GM21528 (cell line): ENCODE measurements around the gene ANKMY1.
"Not testable (repeated sequence)": the region's sequence is repeated elsewhere in the genome, so short reads cannot be mapped to it uniquely, and the experiment has no call there.

Source experiments
- ATAC-seq: cut with Tn5 transposase; IDR thresholded peaks from one replicate; pipeline ENCODE4 v1.9.1; 2021; ENCODE audit warnings: mild to moderate bottlenecking, moderate library complexity; ENCODE audit not compliant: unreplicated experiment, low FRiP score

Gene ANKMY1

DNA sequence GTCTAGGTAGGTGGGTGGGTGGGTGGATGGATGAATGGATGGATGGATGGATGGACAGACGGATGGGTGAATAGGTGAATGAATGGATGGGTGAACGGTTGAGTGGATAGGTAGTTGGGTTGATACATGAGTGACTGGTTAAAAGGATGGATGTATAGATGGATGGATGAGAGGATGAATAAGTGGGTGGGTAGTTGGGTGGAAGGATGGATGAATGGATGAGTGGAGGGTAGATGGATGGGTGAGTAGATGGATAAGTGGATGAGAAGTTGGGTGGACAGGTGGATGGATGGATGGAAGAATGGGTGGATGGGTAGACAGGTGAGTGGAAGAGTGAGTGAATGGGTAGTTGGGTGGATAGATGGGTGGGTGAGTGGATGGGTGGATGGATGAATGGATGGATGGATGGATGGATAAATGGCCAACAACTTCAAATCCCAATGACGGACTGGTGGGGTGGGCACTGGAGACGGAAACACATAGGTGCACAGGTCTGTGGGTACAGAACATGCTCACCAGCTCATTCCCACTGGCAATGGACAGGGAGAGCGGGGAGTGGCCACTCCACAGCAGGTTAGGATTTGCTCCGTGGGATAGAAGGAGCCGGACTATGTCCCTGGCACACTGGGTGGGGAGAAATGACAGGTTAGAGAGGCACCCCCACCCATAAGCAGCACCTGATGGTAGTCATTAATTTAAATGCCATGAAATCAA, 48.8 kb downstream of the ANKMY1 start:
- ATAC-seq = no peak

DNA sequence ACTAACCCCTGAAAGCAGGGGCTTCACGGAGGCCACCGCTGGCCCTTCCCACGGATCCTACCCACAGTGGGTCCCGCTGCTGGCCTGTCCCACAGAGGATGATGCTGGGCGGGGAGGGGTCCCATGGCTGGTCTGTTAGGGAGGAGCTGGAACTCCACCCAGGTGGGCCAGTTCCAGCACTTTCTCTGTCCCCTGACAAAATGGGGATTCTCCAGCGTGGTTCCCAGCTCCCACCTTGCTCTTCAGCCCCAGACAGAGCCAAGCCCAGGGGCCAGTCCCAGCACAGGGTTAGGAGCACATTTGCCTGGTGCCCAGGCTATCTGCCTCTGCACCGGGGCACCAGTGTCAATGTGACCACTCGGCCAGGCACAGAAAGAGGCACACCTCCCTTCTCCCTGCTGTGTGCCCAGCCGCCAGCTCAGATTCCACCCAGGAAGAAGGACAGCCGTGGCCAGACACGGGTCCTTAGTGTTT, 50.0 kb downstream of the ANKMY1 start:
- ATAC-seq = no peak

DNA sequence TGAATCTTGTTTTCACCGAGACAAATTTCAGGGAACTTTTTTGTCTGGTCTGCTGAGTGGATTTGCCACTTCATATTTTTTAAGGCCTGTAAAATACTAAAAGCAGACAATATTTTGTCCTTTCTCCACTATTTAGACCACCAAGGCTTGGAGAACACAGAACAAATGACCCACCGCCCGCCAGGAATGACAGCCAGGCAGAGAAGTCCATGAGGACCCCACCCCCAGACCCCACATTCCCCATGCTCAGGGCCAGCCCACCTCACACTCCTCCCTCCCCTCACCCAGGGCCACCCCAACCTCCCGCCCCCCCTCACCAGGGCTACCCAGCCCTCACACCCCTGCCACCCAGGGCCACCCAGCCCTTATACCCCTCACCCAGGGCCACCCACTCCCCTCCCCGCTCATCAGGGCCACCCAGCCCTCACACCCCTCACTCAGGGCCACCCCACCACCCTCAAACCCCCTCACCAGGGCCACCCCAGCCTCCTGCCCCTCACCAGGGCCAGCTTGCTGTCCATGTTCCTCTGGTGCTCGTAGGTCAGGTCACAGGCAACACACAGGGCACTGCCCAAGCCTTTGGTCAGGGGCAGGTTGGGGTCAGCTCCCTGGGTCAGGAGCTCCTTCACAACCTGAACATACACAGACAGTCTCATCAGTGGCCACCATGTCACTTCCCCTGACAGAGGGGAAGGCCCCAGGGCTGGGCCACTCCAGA, 50.6 kb downstream of the ANKMY1 start:
- no peak for ATAC-seq

DNA sequence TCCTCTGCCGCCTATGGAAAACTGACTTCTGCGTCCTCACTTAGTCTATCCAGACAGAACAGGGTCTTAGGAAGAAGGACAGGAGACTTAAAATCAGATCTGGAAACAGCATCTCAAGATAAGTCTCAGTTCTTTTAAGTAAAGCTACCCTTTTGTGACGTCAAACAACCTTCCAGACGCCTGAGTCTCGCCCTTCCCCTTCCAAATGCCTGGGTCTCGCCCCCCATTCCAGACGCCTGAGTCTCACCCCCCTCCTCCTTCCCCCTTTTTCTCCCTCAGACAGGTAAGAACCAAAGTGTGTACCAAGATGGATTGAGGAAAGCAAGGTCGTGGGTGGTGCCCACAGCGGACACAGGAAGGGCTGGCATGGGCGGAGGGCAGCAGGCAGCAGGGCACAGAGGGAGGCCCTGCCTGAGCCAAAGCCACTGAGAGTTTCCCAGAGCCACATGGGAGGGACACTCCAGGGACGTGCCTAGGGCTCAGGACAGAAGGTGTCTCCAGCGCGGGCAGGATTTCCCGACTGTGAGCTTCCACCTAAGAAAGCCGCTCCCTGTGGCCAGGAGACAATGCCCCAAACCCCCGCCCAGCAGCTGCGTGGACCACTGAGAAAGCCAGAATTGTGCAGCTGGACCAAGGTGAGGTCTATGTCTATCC, 51.3 kb downstream of the ANKMY1 start:
- no peak for ATAC-seq

DNA sequence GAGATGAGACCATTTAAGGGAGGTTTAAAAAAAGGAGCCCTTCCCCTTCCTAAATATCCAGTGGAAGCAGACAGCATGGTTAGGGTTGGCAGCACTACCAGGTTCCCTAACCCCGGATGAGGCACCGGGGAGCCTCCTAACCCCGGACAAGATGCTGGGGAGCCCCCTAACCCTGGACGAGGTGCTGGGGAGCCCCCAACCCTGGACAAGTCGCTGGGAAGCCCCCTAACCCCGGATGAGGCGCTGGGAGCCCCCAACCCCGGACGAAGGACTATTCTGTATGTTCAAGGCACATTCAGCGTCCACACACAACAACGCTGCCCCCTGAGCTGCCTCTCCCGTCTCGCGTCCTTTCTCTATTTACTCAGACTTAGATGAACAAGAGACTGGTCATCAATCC, 51.9 kb downstream of the ANKMY1 start:
- ATAC-seq = no peak

DNA sequence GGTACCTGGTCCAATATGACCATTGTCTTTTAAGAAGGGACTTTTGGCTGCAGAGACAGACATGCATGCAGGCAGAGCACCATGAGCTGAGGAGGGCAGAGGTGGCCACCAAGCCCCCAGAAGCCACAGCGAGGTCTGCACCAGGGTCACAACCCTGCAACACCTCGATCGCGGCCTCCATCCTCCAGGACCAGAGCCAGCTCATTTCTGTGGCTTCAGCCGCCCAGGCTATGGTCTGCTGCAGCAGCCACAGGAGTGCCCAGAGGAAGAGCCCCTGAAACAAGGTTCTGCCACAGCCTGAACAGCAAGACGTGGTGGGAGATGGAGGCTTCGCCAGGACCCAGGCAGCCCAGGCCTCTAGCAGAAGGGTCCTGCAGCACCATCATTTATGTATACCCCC, 53.9 kb downstream of the ANKMY1 start:
- no peak for ATAC-seq

DNA sequence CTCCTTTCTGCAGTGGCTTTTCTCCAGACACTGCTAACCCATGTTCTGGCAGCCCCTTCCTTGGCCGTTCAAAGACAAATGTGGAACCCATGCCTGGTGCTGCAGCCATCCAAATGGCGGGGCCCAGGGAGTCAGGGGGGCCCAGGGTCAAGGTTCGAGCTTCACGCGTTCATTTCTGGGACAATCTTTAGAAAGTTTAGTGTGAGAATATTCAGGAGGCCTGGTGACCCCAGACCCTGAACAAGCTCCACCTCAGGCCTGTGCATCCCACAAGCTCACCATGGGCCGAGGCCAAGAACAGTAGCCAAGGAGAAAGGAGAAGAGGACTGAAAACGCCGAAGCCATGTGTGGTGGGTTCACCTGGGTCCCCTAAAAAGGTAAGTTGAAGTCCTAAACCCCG, 54.4 kb downstream of the ANKMY1 start:
- no peak for ATAC-seq

DNA sequence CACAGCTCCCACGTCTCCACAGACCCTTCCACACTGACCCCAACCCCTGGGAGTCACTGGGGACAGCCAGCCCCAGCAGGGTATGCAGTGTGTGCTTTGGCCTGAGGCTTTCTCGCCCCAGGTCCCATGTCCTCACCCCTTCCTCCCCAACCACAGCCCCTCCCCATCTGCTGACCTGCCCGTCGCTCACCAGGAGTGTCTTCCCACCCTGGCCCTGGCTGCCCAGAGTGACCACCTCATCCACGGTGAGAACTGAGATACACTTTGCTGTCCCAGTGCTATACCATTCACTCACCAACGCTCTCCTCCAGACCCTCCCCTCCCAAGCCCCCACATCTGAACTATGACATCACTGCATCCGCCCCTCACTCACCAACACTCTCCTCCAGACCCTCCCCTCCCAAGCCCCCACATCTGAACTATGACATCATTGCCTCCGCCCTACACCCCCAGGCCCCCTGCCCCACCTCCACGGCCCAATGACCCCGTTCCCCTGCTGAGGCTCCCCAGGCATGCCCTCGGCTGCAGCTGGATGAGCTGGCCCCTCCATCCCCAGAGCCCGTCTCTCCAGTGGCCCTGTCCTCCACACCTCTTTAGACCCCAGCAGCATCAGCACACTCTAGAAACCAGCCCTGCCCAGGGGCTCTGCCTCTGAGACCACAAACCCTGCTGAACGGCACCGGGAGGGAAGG, 55.2 kb downstream of the ANKMY1 start:
- no peak for ATAC-seq

DNA sequence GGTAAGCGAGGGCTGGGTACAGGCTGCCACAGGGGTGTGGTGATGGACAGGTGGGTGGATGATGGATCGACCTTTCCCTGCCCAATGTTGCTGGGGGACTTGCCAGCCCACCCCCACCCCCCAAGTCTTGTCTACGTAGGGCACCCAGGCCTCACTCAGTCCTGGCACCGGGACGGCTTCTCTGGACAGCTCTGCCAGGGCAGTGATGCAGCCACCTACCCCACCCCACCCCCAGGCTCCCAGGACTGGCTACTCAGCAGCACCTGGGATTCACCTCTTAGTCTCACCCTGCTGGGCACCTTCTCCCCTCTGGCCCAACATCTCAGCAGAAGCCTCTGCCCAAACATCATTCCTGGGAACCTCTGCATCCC, 55.7 kb downstream of the ANKMY1 start:
- ATAC-seq = no peak

DNA sequence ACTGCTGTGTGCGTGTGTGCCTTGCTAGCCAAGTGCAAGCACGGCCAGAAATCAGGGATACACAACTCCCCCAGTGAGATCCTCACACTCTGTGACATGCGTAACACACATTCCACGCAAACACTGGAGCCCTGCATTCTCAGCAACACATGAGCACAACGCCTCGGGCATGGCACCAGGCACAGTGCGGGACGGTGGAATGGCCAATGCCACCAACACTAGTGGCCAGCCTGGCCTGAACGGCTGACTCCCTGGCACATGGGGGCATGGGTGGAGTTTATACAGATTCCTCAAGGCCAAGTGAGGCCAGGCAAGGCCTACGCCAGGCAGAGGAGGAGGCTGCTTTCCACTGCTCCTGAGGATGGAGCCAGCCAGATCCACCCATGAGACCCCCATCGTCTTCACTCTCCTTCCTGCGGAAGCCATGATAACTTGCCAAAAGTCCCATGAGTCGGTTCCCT, 56.2 kb downstream of the ANKMY1 start:
- no peak for ATAC-seq

DNA sequence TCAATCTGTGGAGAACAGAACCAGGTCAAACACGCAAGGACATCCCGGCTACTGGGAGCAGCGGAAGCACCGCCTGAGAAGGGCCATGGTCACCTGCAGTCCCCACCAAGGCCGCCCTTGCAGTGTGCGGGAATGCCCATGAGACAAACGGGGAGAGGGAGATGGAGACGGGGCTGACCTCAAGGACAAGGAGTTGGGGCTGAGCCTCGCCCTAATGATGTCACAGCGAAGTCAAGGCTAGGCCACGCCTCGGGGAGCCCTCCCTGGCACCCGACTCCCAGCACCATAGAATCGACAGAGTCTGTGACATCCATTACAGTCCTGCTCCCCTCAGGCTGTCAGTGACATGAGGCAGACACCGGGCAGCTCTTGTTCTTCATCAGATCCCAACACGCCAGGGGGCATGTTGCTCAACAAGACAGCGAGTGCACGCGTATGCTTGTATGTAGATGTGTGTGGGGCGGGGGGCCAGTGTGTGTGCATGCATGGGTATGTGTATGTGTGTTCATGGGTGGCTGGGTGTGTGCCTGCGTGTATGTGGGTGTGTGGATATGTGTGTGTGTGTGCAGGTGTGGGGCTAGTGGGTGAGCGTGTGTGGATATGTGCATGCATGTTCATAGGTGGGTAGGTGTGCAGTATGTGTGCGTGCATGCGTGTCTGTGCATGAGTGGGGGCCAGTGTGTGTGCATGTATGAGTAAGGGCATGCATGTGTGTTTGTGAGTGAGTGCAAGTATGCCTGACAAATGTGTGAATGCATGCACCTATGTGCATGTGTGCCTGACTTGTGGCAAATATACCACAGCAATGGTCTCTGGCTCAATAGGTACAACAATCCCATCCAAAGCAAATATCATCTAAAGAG, 57.0 kb downstream of the ANKMY1 start:
- ATAC-seq = no peak

DNA sequence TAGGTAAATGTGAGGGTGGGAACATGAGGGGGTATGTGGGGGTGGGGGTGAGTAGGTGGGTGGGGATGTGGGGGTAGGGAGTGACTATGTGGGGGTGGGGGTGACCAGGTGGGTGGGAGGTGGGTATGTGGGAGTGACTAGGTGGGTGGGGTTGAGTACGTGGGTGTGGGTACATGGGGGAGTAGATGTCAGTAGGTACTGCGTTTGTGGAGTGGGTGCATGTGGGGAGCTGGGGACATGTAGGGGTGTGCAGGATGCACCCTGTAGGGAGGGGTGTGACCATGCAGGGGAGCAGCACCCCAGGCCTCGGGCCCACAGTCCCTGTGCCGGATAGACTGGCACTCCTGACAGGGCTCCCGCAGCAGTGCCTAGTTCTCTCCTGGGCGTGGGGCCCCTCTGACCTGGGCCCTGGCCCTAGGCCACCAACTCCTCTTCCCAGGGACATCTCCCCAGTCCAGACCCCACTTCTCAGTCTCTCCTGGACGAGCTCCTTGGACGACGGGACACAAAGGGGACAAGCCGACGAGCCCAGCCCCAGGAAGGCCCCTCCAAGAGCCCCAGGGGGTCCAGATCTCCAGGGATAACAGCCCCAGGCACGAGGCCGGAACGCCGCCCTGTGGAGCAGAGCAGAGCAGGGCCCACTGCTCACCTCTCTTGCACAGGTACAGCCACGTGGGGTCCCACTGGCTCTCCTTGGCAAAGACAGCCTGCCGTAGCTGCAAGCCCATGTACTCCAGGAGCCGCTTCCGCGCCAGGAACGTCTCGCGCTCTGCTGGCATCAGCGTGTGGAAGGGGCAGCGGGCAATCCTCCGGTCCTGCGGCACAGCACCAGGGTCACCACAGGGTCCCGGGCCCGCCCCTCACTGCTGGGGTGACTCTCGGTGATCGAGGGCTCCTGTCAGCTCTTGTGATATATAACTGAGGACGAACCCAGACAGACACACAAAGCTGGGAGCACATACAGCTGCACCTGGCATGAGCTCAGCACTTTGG, 58.2 kb downstream of the ANKMY1 start:
- ATAC-seq = no peak

DNA sequence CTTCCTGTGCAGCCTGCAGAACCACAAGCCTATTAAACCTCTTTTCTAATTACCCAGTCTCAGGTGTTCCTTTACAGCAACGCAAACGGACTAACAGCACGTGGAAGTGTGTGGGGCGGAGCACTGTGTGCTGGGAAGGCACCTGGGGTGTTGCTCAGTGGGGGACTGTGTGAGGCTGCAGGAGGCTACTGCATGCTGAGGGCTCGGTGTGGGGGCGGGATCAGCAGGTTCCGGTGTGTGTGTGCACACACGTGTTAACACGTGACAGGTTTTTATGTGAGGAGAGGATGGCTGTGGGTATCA, 58.9 kb downstream of the ANKMY1 start:
- ATAC-seq = no peak

DNA sequence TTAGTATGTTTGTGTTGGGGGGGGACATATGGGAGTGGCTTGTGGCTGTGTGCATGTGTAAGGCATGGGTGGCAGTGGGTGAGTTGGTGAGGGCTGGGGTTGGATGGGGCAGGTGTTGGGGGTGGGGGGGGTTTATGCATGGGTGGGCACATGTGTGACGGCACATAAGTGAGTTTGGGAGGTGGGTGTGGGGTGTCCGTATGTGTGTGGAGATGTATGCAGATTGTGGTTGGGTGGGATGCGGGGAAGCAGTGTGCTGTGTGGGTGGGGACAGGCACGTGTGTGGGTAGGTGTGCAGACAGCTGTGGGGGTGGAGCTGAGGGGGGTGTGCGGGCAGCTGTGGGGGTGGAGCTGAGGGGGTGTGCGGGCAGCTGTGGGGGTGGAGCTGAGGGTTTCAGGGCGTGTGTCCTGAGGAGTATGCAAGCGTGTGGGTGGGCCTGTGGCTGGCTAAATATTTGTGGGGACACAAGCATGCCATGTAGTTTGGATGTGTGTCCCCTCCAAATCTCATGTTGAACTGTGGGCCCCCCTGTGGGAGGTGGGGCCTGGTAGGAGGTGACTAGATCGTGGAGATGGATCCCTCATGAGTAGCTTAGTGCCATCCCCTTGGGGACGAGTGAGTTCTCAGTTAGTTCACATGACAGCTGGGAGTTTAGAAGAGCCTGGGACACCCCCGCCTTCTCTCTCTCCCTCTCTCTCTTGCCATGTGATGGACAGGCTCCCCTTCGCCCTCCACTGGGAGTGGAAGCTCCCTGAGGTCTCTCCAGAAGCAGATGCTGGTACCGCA, 59.4 kb downstream of the ANKMY1 start:
- ATAC-seq = no peak

DNA sequence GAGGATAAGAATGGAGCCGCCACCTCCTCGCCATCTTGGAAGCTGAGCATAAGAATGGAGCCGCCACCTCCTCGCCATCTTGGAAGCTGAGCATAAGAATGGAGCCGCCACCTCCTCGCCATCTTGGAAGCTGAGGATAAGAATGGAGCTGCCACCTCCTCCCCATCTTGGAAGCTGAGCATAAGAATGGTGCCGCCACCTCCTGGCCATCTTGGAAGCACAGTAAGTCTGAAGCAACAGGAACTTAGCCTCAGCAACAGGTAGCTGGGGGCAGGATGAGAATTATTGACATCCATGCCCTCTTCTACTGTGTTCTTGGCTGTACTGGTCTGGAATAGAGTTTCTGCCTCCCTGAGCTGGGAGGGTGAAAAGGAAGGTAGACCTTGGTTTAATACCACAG, 60.7 kb downstream of the ANKMY1 start:
- not testable (repeated sequence) for ATAC-seq

DNA sequence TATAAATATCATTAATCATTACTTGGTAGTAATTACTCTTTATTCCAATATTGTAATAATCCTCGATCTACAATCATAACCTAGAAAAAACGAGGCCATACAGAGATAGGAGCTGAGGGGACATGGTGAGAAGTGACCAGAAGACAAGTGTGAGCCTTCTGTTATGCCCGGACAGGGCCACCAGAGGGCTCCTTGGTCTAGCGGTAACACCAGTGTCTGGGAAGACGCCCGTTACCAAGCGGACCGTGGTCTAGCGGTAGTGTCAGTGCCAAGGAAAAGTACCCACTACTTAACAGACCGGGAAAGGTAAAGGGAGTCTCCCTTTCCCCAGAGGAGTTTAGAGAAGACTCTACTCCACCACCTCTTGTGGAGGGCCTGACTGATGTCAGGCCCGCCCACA, 62.8 kb downstream of the ANKMY1 start:
- not testable (repeated sequence) for ATAC-seq

DNA sequence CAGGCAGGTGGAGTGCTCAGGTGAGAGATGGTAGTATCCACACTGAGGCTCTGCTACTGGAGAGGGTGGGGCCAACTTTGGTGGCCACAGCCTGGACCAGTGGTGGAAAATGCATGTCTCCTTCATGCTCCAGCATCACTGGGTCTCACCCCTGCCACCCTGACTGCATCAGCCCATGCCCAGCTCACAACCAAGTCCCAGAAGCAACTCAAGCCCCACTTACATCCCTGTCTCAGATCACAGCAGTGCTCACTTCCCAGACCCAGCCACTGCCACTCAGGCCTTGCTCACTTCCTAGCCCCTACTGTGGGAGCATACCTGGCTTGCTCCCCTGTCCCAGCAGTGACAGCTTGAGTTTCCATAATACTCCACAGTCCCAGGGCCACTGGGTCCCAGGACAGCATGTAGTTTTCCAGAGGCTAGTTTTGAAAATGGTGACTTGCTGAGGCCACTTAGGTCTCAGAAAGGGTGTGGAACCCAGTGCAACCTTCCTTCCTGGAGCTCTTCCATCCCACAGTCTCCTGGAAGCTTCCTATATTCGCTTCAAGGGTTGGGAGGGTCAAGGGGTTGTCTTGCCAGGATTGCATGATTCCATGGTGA, 63.5 kb downstream of the ANKMY1 start:
- ATAC-seq = no peak

DNA sequence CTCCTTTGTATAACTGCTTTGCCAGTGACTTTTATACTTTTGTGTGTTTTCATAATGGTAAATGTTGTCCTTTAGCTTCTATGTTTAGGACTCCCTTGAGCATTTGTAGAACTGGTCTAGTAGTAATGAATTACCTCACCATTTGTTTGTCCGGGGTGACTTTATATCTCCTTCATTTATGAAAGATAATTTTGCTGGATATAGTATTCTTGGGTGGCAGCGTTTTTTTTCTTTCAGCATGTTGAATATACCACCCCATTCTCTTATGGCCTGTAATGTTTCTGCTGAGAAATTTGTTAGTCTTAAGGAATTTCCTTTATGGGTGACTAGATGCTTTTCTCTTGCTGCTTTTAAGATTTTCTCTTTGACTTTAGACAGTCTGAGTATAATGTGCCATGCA, 66.3 kb downstream of the ANKMY1 start:
- no peak for ATAC-seq
